ENCODE results near the gene MT1B. TPM values are rescaled to one million over a fixed set of nuclear protein-coding genes. Genes with fewer than 3 reads are reported as not detected.
A peak's percentile ranks its signal among the peaks of the same experiment; 100 is the strongest.

MT1B gene
- total RNA-seq, 2 donors from 2014 or later, result not detected

- no peak for TF ChIP-seq CTCF (IDR thresholded peaks at IDR 0.05)
- no peaks in the 10 kb centered on the region for H3K9me3 ChIP-seq
- intact Hi-C loops (cut with DNase I), result loop anchor here (10.0 kb wide), 1 partner anchor 95 kb away; no protein-coding TSS in a partner anchor
- peaks cover 11% of the 10 kb centered on the region for H3K4me1 ChIP-seq
- H3K27ac ChIP-seq, result peak overlapping the region; percentile 88
- H3K4me3 ChIP-seq, result peak overlapping the region; percentile 54
- no peaks in the 10 kb centered on the region for H3K36me3 ChIP-seq
- peak overlapping the region; percentile 64 to 94 for H3K9ac ChIP-seq (ENCODE audit: low read depth in 2 of 2, low read length in 2 of 2)
- DNase-seq, result peak; percentile 92
- H3K27me3 ChIP-seq, result no peaks in the 10 kb centered on the region
These were observed 42.2 kb upstream of the MT1B start for GRCh38 chr16:56609463-56609921.

GRCh38 chr16:56610017-56610608 lies 41.6 kb upstream of the MT1B start:
- Histone ChIP-seq H3K4me3 (peak overlapping the region; percentile 54), H3K9me3 (no peaks in the 10 kb centered on the region), H3K9ac (ENCODE audit: low read depth in 2 of 2, low read length in 2 of 2) (peak overlapping the region in 1 of 2 donors; percentile 94), H3K27ac (peak overlapping the region; percentile 88), H3K36me3 (no peaks in the 10 kb centered on the region), H3K27me3 (no peaks in the 10 kb centered on the region), H3K4me1 (peaks cover 11% of the 10 kb centered on the region)
- DNase-seq, result peak; percentile 61
- intact Hi-C loops (cut with DNase I), result no loop called here
- TF ChIP-seq CTCF (IDR thresholded peaks at IDR 0.05), result no peak

- TF ChIP-seq CTCF (IDR thresholded peaks at IDR 0.05), result no peak
- Histone ChIP-seq H3K27me3 (no peaks in the 10 kb centered on the region), H3K36me3 (no peaks in the 10 kb centered on the region), H3K9ac (ENCODE audit: low read depth in 2 of 2, low read length in 2 of 2) (peak overlapping the region in 1 of 2 donors; percentile 94), H3K4me1 (peaks cover 11% of the 10 kb centered on the region), H3K27ac (peak overlapping the region; percentile 88), H3K9me3 (no peaks in the 10 kb centered on the region), H3K4me3 (peak overlapping the region; percentile 54)
- DNase-seq, result no peak
- intact Hi-C loops (cut with DNase I), result no loop called here
These were observed 41.0 kb upstream of the MT1B start for GRCh38 chr16:56610609-56611111.

- Histone ChIP-seq H3K4me1 (peaks cover 11% of the 10 kb centered on the region), H3K9me3 (no peaks in the 10 kb centered on the region), H3K27ac (peak overlapping the region; percentile 88), H3K27me3 (no peaks in the 10 kb centered on the region), H3K9ac (ENCODE audit: low read depth in 2 of 2, low read length in 2 of 2) (peak overlapping the region; percentile 29 to 41), H3K36me3 (no peaks in the 10 kb centered on the region), H3K4me3 (no peak overlapping the region)
- intact Hi-C loops (cut with DNase I), result no loop called here
- peak; percentile 28 for DNase-seq
- no peak for TF ChIP-seq CTCF (IDR thresholded peaks at IDR 0.05)
These were observed 40.3 kb upstream of the MT1B start for GRCh38 chr16:56611281-56611833.

- no peak overlapping the region for H3K27ac ChIP-seq
- peaks cover 17% of the 10 kb centered on the region for H3K4me1 ChIP-seq
- no peak for DNase-seq
- H3K36me3 ChIP-seq, result no peaks in the 10 kb centered on the region
- H3K9ac ChIP-seq (ENCODE audit: low read depth in 2 of 2, low read length in 2 of 2), result no peak overlapping the region
- no peaks in the 10 kb centered on the region for H3K27me3 ChIP-seq
- no peak for TF ChIP-seq CTCF (IDR thresholded peaks at IDR 0.05)
- intact Hi-C loops (cut with DNase I), result no loop called here
- no peaks in the 10 kb centered on the region for H3K9me3 ChIP-seq
- no peak overlapping the region for H3K4me3 ChIP-seq
These were observed 38.0 kb upstream of the MT1B start for GRCh38 chr16:56613706-56614105.
